NCI-H774 (cell line): ENCODE data around the gene CDH5.
"Not testable (repeated sequence)": the region's sequence is repeated elsewhere in the genome, so short reads cannot be mapped to it uniquely, and the experiment has no call there.

Experiments
- DNase-seq: peaks from one replicate; lab custom pipeline; 2025; lab: John Stamatoyannopoulos, UW

CDH5 gene

GRCh38 chr16:66437391-66437945 is 71.0 kb downstream of the CDH5 start:
- DNase-seq = no peak

- DNase-seq = no peak
Observed at GRCh38 chr16:66438536-66438935, 72.0 kb downstream of the CDH5 start.

GRCh38 chr16:66439051-66439730 is 72.7 kb downstream of the CDH5 start:
- no peak for DNase-seq

- no peak for DNase-seq
Observed at GRCh38 chr16:66440271-66440802, 73.8 kb downstream of the CDH5 start.

GRCh38 chr16:66440970-66441369 is 74.5 kb downstream of the CDH5 start:
- no peak for DNase-seq

GRCh38 chr16:66441586-66442375 is 75.3 kb downstream of the CDH5 start:
- no peak for DNase-seq

GRCh38 chr16:66442502-66443268 is 76.2 kb downstream of the CDH5 start:
- no peak for DNase-seq

- no peak for DNase-seq
Observed at GRCh38 chr16:66443269-66443652, 76.8 kb downstream of the CDH5 start.

GRCh38 chr16:66444049-66444481 is 77.6 kb downstream of the CDH5 start:
- no peak for DNase-seq

- DNase-seq = no peak
Observed at GRCh38 chr16:66446737-66447136, 80.2 kb downstream of the CDH5 start.

GRCh38 chr16:66447491-66447890 is 81.0 kb downstream of the CDH5 start:
- no peak for DNase-seq

GRCh38 chr16:66451548-66451947 is 85.1 kb downstream of the CDH5 start:
- DNase-seq = no peak

- DNase-seq = not testable (repeated sequence)
Observed at GRCh38 chr16:66453230-66453629, 86.7 kb downstream of the CDH5 start.
